DMS153 treated with DMSO at 0.1 percent for 48 hours (cell line): Measurements from ENCODE around the gene CPN2.

Experiments
- DNase-seq: peaks from one replicate; lab custom pipeline; 2025; ENCODE audit not compliant: unreplicated experiment; lab: John Stamatoyannopoulos, UW

CPN2 gene

GRCh38 chr3:194357681-194358080, 6.6 kb upstream of the CPN2 start:
- no peak for DNase-seq

- DNase-seq = no peak
These were observed 4.3 kb upstream of the CPN2 start for GRCh38 chr3:194355379-194355778.

GRCh38 chr3:194354315-194354714, 3.2 kb upstream of the CPN2 start:
- no peak for DNase-seq

DNA sequence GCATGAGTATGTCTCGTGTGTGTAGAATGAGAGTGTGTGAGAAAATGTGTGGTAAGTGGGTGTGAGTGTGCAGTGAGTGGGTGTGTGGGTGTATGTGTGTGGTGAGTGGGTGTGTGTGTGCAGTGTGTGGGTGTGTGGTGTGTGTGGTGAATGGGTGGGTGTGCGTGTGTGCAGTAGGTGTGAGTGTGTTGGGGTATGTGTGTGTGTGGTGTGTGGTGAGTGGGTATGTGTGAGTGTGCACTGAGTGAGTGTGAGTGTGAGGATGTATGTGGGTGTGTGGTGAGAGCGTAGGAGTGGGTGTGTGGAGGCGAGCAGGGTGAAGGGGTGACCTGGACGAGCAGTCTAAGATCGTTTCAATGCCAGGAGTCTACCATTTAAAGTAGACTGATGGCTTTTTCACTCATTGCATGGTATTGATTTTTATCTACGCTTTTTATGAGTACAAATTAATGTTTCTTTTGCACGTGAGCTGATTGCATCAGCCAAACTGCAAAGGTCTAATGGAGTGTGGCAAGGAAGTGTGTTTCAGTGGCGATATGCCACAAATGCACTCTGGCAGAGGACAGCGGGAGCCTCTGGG, 1.6 kb upstream of the CPN2 start:
- DNase-seq = no peak

- no peak for DNase-seq
These were observed 916 bp upstream of the CPN2 start for GRCh38 chr3:194351952-194352536.

DNA sequence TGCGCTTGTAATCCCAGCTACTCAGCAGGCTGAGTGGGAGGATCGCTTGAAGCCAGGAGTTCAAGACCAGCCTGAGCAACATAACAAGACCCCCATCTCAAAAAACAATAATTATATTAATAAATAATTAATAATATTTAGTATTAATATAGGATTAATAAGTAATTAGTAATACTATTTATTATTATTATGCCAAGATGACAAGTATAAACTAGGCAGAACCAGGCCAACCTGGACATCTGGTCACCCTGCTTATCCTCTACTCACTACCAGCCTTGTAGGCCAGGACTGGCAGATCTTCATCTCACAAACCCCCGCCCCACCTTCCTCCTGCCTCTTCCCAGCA, 429 bp downstream of the CPN2 start:
- DNase-seq = no peak

- no peak for DNase-seq
These were observed 2.8 kb downstream of the CPN2 start for GRCh38 chr3:194348354-194348753.

GRCh38 chr3:194346621-194347020, 4.5 kb downstream of the CPN2 start:
- no peak for DNase-seq

- no peak for DNase-seq
These were observed 5.1 kb downstream of the CPN2 start for GRCh38 chr3:194346035-194346434.

GRCh38 chr3:194344012-194344411, 7.1 kb downstream of the CPN2 start:
- no peak for DNase-seq

- no peak for DNase-seq
These were observed 7.6 kb downstream of the CPN2 start for GRCh38 chr3:194343561-194343893.

DNA sequence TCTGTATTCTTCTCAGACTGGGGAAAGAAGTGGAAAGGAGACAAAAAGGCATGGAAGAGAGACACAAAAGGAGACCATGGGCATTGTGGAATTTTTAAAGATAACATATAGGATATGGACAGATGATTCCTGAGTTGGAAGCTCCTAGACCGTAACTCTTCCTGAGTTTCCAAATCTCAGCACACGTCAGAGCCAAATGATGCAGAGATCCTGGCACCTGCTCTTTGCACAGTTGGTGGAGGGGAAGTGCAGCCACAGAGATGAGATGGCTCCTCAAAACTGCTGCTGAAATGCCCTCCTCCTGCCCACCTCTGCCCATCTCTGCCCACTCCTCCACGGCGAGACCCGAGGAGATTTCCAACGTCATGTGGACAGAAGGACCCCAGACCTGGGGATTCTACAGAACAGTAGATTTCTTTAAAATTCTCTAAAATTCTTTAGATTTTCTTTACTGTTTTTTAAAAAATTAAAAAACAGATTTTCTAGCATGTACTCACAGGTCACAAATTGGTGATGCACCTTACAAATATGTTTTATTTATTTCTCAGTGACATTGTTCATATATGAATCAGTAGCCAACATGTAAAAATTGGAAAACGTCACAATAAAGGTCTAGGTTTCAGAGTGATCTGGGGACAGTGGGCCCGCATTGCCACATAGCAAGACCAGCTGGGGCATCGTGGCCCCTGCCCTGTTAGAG, 8.1 kb downstream of the CPN2 start:
- no peak for DNase-seq

GRCh38 chr3:194340757-194341400, 10.2 kb downstream of the CPN2 start:
- no peak for DNase-seq

GRCh38 chr3:194339840-194340239, 11.3 kb downstream of the CPN2 start:
- DNase-seq = no peak

DNA sequence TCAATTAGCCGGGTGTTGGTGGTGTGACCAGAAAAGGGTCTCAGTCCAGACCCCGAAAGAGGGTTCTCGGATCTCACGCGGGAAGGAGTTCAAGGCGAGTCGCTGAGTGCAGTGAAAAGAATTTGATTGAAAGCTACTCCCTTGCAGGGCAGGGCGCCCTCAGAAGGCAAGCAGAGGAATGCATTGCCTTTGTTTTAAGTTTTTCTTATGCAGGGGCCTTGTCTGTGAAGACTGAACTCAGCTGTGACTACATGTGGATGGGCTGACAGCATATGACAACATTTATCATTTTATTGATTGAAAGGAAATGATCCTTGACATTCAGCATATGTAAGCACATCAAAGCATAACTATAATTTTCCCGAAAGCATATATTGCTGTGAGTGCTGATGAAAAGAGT, 11.8 kb downstream of the CPN2 start:
- DNase-seq = no peak

DNA sequence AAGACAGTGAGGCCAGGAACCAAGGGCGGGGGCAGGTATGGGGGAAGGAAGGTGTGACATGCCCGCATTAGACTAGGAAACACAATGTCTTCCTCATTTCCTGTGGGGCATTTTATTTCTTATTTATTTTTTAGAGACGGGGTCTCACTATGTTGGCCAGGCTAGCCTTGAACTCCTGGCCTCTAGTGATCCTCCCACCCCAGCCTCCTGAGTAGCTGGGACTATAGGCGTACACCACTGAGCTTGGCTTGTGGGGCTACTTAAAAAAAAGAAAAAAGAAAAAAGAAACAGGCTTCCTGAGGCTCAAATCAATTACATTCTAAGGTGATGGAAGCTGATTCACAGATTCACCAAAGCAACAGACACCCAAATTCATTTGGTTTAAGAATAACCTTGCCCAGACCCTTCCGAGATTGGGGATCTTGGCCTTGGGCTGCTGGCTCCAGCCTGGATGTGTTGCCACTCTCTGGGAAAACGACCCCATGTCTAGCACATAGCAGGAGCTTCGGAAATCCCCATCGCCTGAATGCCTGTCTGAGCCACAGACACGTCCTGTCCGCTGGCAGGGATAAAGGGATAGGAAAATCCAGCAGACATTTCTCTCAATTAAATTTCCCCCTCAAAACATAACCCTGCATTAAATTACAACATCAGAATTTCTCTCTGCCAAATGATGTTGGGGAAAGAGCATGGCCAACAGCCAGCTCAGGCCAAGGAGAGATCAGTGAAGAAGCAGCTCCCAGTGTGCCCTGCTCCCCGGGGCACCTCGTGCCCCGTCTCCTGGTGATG, 13.0 kb downstream of the CPN2 start:
- no peak for DNase-seq

GRCh38 chr3:194336601-194337355, 14.3 kb downstream of the CPN2 start:
- DNase-seq = no peak

GRCh38 chr3:194333981-194334320, 17.2 kb downstream of the CPN2 start:
- DNase-seq = no peak

DNA sequence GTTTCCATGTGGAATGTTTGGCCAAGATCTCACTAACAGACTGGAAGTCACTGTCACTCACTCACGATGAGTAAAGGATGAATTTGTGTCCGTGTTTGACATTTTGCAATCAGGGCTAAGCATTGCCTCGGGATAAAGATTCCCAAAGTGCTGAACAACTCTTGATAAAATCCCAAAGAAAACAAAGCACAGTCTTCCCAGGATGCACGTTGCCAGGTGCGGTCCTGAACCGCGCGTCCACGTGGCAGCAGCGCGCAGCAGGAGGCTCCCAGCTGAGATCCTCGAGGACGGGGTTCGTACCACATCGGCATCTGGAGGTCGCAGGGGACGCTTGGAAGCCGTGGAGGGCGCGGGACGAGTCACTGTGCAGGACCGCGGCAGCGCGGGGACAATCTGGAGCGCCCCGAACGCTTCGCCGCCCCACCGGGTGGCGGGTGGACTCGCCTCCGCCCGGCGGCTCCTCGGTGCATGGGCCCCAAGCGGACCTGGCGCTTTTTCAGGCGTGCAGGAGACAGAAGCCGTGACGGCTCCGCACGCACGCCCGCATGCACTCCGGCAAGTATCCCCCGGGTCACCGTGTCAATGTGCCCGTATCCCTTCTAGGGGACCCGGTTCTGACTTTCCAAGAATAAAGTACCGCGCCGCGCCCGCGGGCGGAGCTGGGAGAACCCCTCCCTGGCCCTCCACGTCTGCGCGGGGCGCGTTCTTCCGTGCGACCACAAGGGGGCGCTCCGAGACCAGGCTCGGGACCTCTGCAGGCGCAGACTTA, 17.7 kb downstream of the CPN2 start:
- no peak for DNase-seq

- no peak for DNase-seq
These were observed 18.3 kb downstream of the CPN2 start for GRCh38 chr3:194332858-194333211.
